Kidney (tissue), 14 donors: ENCODE results near the gene NGF. TPM values are rescaled to one million over a fixed set of nuclear protein-coding genes. Genes with fewer than 3 reads are reported as not detected.

Experiments used
- DNase-seq, 5 donors: peaks; one replicate each; pipeline ENCODE4 v3.0.0-alpha.2; 2013 to 2020
- FAIRE-seq: peaks from 2 replicates; lab custom pipeline; 2012; peaks lifted over from hg19 to GRCh38; lab: Jason Lieb, UNC
- H3K27ac ChIP-seq, 2 donors: one replicate each; pipeline ENCODE4 v1.7.0; 2013; ENCODE audit warnings: low read depth in 2 of 2, low read length in 2 of 2, inconsistent platforms in 1 of 2
- H3K27me3 ChIP-seq: one replicate; pipeline ENCODE4 v1.7.1; 2013; ENCODE audit warnings: low read length, inconsistent platforms; ENCODE audit not compliant: control insufficient read depth, insufficient read depth
- H3K36me3 ChIP-seq, 3 donors: one replicate each; pipeline versions ENCODE4 v1.7.0 to v1.7.1; 2013; ENCODE audit warnings: low read length in 3 of 3, control low read depth in 1 of 3, inconsistent platforms in 1 of 3; ENCODE audit not compliant: insufficient read depth in 3 of 3, control insufficient read depth in 2 of 3
- H3K4me1 ChIP-seq, 3 donors: one replicate each; pipeline versions ENCODE4 v1.7.0 to v1.7.1; 2013; ENCODE audit warnings: low read length in 3 of 3, inconsistent platforms in 1 of 3, low read depth in 1 of 3; ENCODE audit not compliant: control insufficient read depth in 2 of 3, insufficient read depth in 2 of 3
- H3K4me3 ChIP-seq, 3 donors: one replicate each; pipeline versions ENCODE4 v1.7.0 to v1.8.1; 2013; ENCODE audit warnings: low read length in 3 of 3, control low read depth in 1 of 3, inconsistent platforms in 1 of 3
- H3K9ac ChIP-seq, 3 donors: one replicate each; pipeline versions ENCODE4 v1.7.0 to v1.7.1; 2013; ENCODE audit warnings: low read length in 3 of 3, control low read depth in 1 of 3, inconsistent platforms in 1 of 3
- H3K9me3 ChIP-seq, 3 donors: one replicate each; pipeline versions ENCODE4 v1.7.0 to v1.7.1; 2013; ENCODE audit warnings: low read length in 3 of 3, control low read depth in 1 of 3, inconsistent platforms in 1 of 3; ENCODE audit not compliant: control insufficient read depth in 2 of 3, insufficient read depth in 1 of 3
- CTCF ChIP-seq: IDR thresholded peaks from 3 replicates; pipeline ENCODE4 v1.5.1; 2012; ENCODE audit warnings: mild to moderate bottlenecking, moderate library complexity, borderline replicate concordance; ENCODE audit not compliant: insufficient read depth; ENCODE audit errors: extremely low read depth
- intact Hi-C: fragments of 100-400 bp; cut with DNase I; formaldehyde crosslinking; loops from one replicate; pipeline ENCODE4 v1.11.1; 2022
- polyA plus RNA-seq: library from polyadenylated mRNA; stranded (reverse); fragments of 350-450 nt; fragmentation: Illumina TruSeq; extraction: RNeasy Lipid Tissue Mini Kit (QIAGEN cat#74804); gene quantifications from one replicate; pipeline ENCODE4 v1.2.3, GENCODE V29; 2014; ENCODE audit warnings: low read depth, low replicate concordance; ENCODE audit not compliant: insufficient read depth
- total RNA-seq: library from RNA; stranded (reverse); fragmentation: NEBNext Ultra II Directional; extraction: Animal tissue kit (Norgen Biotek cat#: 25700); gene quantifications from one replicate; pipeline ENCODE4 v1.2.1, GENCODE V29; 2021
- donor health status: control.
- donor health status: control.
- donor health status: control.
- donor health status: control.
- donor health status: control.
- donor health status: DM: yes; HTN: yes; CAD: no.
- donor health status: Normal renal cell carcinoma (clear cell type).

NGF gene
- total and polyA plus RNA-seq, 2 donors from 2014 or later = 1.2 to 6.0 TPM

GRCh38 chr1:115286431-115287205 lies 51.4 kb downstream of the NGF start:
- Histone ChIP-seq H3K27me3 (no peaks in the 10 kb centered on the region), H3K27ac (no peak overlapping the region), H3K4me3 (no peak overlapping the region), H3K9ac (no peak overlapping the region), H3K9me3 (no peaks in the 10 kb centered on the region), H3K36me3 (no peaks in the 10 kb centered on the region), H3K4me1 (no peaks in the 10 kb centered on the region)
- DNase-seq (no peak), FAIRE-seq (no peak)
- intact Hi-C loops = no loop called here
- no peak for TF ChIP-seq CTCF

GRCh38 chr1:115284209-115284608 lies 53.8 kb downstream of the NGF start:
- no peak for DNase-seq
- no peaks in the 10 kb centered on the region for H3K4me1 ChIP-seq
- FAIRE-seq = no peak
- TF ChIP-seq CTCF = no peak
- no peaks in the 10 kb centered on the region for H3K36me3 ChIP-seq
- no peaks in the 10 kb centered on the region for H3K9me3 ChIP-seq
- H3K27me3 ChIP-seq = no peaks in the 10 kb centered on the region
- peak overlapping the region; percentile 74 to 80 for H3K27ac ChIP-seq
- H3K9ac ChIP-seq = no peak overlapping the region
- intact Hi-C loops = no loop called here
- no peak overlapping the region for H3K4me3 ChIP-seq

GRCh38 chr1:115283681-115284146 lies 54.3 kb downstream of the NGF start:
- intact Hi-C loops = no loop called here
- peak in 1 of 5 donors; percentile 65 for DNase-seq
- no peak for TF ChIP-seq CTCF
- H3K4me1 ChIP-seq = no peaks in the 10 kb centered on the region
- no peak overlapping the region for H3K9ac ChIP-seq
- H3K27ac ChIP-seq = peak overlapping the region; percentile 74 to 80
- no peak overlapping the region for H3K4me3 ChIP-seq
- H3K9me3 ChIP-seq = no peaks in the 10 kb centered on the region
- H3K36me3 ChIP-seq = no peaks in the 10 kb centered on the region
- no peak for FAIRE-seq
- no peaks in the 10 kb centered on the region for H3K27me3 ChIP-seq
